ENCODE data around the gene ABCD1.

GRCh38 chrX:153733651-153734240, 9.1 kb downstream of the ABCD1 start:
- no peak for TF ChIP-seq CTCF (IDR thresholded peaks at IDR 0.05)
- no peak for TF ChIP-seq POLR2A (IDR thresholded peaks at IDR 0.05)
- TF ChIP-seq EP300 (IDR thresholded peaks at IDR 0.05) = no peak
- TF ChIP-seq POLR2AphosphoS5 (IDR thresholded peaks at IDR 0.05) = no peak
